GM10266 (cell line): ENCODE measurements around the gene BAG3.

Source experiments
- DNase-seq: peaks from one replicate; pipeline ENCODE4 v3.0.0; 2012; ENCODE audit errors: extremely low spot score
- TF ChIP-seq, protein P1 (sequence below): IDR thresholded peaks from 2 replicates; pipeline ENCODE4 v1.5.1; 2012; ENCODE audit warnings: mild to moderate bottlenecking, low read depth; ENCODE audit not compliant: control insufficient read depth, insufficient read depth; ENCODE audit errors: missing control alignments

BAG3 gene

DNA sequence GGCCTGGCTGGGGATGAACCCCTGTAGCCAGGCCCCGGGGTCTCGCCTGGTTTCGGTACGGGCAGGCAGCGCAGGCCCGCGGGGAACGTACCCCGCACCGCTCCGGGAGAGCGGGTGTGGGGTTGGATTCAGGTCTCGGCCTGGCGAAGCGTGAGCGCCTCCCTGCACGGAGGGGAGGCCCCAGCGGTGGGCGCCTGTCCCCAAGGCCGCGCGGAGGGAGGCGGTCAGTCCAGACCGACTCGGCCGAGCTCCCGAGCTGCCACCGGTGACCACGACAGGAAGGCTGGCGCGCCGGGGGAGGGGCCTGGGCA lies 74.3 kb downstream of the BAG3 start:
- no peak for DNase-seq
- TF ChIP-seq, protein P1, sequence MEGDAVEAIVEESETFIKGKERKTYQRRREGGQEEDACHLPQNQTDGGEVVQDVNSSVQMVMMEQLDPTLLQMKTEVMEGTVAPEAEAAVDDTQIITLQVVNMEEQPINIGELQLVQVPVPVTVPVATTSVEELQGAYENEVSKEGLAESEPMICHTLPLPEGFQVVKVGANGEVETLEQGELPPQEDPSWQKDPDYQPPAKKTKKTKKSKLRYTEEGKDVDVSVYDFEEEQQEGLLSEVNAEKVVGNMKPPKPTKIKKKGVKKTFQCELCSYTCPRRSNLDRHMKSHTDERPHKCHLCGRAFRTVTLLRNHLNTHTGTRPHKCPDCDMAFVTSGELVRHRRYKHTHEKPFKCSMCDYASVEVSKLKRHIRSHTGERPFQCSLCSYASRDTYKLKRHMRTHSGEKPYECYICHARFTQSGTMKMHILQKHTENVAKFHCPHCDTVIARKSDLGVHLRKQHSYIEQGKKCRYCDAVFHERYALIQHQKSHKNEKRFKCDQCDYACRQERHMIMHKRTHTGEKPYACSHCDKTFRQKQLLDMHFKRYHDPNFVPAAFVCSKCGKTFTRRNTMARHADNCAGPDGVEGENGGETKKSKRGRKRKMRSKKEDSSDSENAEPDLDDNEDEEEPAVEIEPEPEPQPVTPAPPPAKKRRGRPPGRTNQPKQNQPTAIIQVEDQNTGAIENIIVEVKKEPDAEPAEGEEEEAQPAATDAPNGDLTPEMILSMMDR: no peak

DNA sequence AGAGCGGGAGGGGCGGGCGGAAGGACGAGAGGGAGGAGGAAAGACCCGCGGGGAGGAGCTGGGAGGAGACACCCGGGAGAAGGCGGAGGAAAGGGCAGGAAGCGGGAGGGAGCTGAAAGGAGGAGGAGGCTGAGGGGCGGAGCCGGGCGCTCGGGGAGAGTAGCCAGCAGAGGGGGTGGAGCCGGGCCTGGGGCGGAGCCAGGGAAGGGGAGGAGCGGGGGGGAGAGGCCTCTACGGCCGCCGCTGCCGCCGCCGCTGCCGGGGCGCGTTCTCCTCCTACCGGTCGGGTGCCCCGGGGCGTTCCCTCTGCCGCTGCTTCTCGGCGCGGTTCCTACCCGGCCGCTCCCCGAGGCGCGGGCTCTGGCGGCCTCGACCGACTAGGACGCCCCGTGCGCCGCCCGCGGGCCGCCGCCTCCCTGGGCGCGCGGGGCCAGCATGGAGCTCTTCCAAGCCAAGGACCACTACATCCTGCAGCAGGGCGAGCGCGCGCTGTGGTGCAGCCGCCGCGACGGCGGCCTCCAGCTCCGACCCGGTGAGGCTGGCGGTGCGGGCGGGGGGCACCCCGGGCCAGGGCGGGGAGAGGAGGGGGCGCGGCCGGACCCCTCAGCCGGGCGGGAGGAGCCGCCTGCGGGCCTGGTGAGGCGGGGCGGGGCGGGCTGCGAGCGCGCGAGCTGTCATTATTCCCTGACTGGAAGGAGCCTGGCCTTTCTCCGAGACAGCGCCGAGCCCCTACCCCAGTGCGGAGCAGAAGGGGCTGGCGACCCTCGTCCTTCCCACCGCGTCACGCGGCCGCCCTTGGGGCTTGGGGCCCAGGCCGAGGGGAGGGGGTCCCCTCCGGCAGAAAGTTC lies 74.9 kb downstream of the BAG3 start, which contains the start of gene INPP5F:
Gene INPP5F, plus strand, starts transcription at position 223 of the 848 bp plus-strand sequence. Its CDS starts 213 bp downstream, at position 436.
- TF ChIP-seq, protein P1: peak; percentile 37
- peak; percentile 100 for DNase-seq

DNA sequence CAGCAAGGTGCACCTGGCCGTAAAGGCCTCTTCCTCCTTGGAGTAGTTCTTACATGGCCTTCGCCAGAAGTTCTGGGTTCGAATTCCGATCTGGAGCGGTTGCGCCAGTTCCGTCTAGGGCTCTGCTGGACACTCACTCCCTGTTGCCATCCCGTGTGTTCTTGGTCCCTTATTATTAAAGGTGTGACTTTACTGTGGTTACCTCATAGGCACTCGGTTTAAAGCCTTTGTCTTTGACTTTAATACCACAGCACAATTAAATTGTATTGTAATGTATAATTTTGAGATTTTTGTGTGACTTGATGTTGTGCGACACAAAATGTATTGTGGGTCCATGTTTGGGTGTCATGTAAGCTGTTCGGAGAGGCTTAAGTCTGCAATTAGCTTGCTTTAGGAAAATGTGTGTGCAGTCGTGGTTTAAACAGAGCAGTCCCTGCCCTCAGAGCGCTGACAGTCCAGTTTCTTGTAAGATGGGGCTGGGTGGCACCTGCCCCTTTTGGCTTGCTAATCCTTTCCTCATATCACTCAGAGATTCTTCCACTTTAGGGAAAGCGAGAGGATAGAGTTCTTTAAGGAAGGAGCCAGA lies 75.6 kb downstream of the BAG3 start:
- DNase-seq: no peak
- TF ChIP-seq, protein P1: no peak
